Amniotic stem cell (primary cell): ENCODE results near the gene CCN5.

Source experiments
- DNase-seq: peaks from one replicate; lab custom pipeline; 2025; lab: John Stamatoyannopoulos, UW

CCN5 gene

GRCh38 chr20:44716309-44717106 is 1.3 kb downstream of the CCN5 start:
- DNase-seq: no peak

GRCh38 chr20:44717986-44718385 is 2.8 kb downstream of the CCN5 start:
- no peak for DNase-seq

GRCh38 chr20:44719841-44720240 is 4.7 kb downstream of the CCN5 start:
- no peak for DNase-seq

- peak; percentile 63 for DNase-seq
Measured at GRCh38 chr20:44720621-44720996, 5.4 kb downstream of the CCN5 start.

GRCh38 chr20:44720997-44721784 is 6.0 kb downstream of the CCN5 start:
- DNase-seq: peak; percentile 68

GRCh38 chr20:44721785-44722054 is 6.6 kb downstream of the CCN5 start:
- no peak for DNase-seq

- DNase-seq: no peak
Measured at GRCh38 chr20:44722990-44723389, 7.8 kb downstream of the CCN5 start.

- DNase-seq: no peak
Measured at GRCh38 chr20:44723391-44723790, 8.2 kb downstream of the CCN5 start.

- DNase-seq: no peak
Measured at GRCh38 chr20:44723798-44724362, 8.7 kb downstream of the CCN5 start.

- no peak for DNase-seq
Measured at GRCh38 chr20:44724423-44725091, 9.4 kb downstream of the CCN5 start.

- DNase-seq: no peak
Measured at GRCh38 chr20:44725837-44726236, 10.7 kb downstream of the CCN5 start.

GRCh38 chr20:44727039-44727438 is 11.9 kb downstream of the CCN5 start:
- DNase-seq: no peak

GRCh38 chr20:44727651-44728050 is 12.5 kb downstream of the CCN5 start:
- DNase-seq: no peak

GRCh38 chr20:44728801-44729443 is 13.8 kb downstream of the CCN5 start:
- peak; percentile 68 for DNase-seq

GRCh38 chr20:44730441-44730840 is 15.3 kb downstream of the CCN5 start:
- DNase-seq: peak; percentile 72

- no peak for DNase-seq
Measured at GRCh38 chr20:44731657-44732056, 16.5 kb downstream of the CCN5 start.

GRCh38 chr20:44732327-44732726 is 17.2 kb downstream of the CCN5 start:
- DNase-seq: no peak

GRCh38 chr20:44733341-44734069 is 18.3 kb downstream of the CCN5 start:
- peak; percentile 75 for DNase-seq

- peak; percentile 75 for DNase-seq
Measured at GRCh38 chr20:44734938-44735337, 19.8 kb downstream of the CCN5 start.

GRCh38 chr20:44735816-44736169 is 20.6 kb downstream of the CCN5 start:
- DNase-seq: no peak

GRCh38 chr20:44736170-44737021 is 21.2 kb downstream of the CCN5 start:
- DNase-seq: no peak
